ENCODE data around the gene HSD17B3. TPM values are rescaled to one million over a fixed set of nuclear protein-coding genes. Genes with fewer than 3 reads are reported as not detected.

The HSD17B3 gene
- polyA plus RNA-seq, 1 donor from 2014 or later: not detected

- Histone ChIP-seq H3K9me2 (ENCODE audit: insufficient read depth, low read length) (no peaks in the 10 kb centered on the region), H3K4me3 (ENCODE audit: low read length) (no peak overlapping the region), H2AFZ (ENCODE audit: low read depth, low read length) (no peak overlapping the region), H3K79me2 (replicated peaks; ENCODE audit: insufficient read depth, low read length) (no peaks in the 10 kb centered on the region), H3K9me3 (ENCODE audit: low read length) (no peaks in the 10 kb centered on the region), H3K27ac (ENCODE audit: low read length) (no peak overlapping the region), H4K20me1 (ENCODE audit: insufficient read depth) (no peaks in the 10 kb centered on the region), H3K4me2 (ENCODE audit: low read length) (no peak overlapping the region), H3K27me3 (ENCODE audit: insufficient read depth, low read depth, low read length) (peaks cover 6% of the 10 kb centered on the region), H3K36me3 (ENCODE audit: insufficient read depth, low read length) (no peaks in the 10 kb centered on the region), H3K9ac (ENCODE audit: low read length) (no peak overlapping the region), H3F3A (ENCODE audit: insufficient read depth, low read length, poor library complexity, severe bottlenecking) (no peaks in the 10 kb centered on the region)
- TF ChIP-seq RAD21 (conservative IDR thresholded peaks at IDR 0.05) (no peak), POLR2AphosphoS5 (IDR thresholded peaks at IDR 0.05) (no peak), REST (IDR thresholded peaks at IDR 0.05; ENCODE audit: borderline replicate concordance) (no peak), EZH2 (IDR thresholded peaks at IDR 0.05; ENCODE audit: borderline replicate concordance, insufficient read depth, low read length, poor library complexity, severe bottlenecking) (no peak), TAF1 (IDR thresholded peaks at IDR 0.05; ENCODE audit: low read depth) (no peak), CTCF (IDR thresholded peaks at IDR 0.05; ENCODE audit: poor library complexity, severe bottlenecking) (no peak), MXI1 (conservative IDR thresholded peaks at IDR 0.05; ENCODE audit: poor library complexity, severe bottlenecking) (no peak), SMC3 (conservative IDR thresholded peaks at IDR 0.05; ENCODE audit: poor library complexity) (no peak), EP300 (conservative IDR thresholded peaks at IDR 0.05; ENCODE audit: poor library complexity, severe bottlenecking) (no peak)
These were observed 82.1 kb downstream of the HSD17B3 start for GRCh38 chr9:96219900-96220257.

GRCh38 chr9:96219026-96219899, 82.7 kb downstream of the HSD17B3 start:
- Histone ChIP-seq H3K9ac (ENCODE audit: low read length) (no peak overlapping the region), H3K9me3 (ENCODE audit: low read length) (no peaks in the 10 kb centered on the region), H4K20me1 (ENCODE audit: insufficient read depth) (no peaks in the 10 kb centered on the region), H3K4me2 (ENCODE audit: low read length) (no peak overlapping the region), H3K9me2 (ENCODE audit: insufficient read depth, low read length) (no peaks in the 10 kb centered on the region), H2AFZ (ENCODE audit: low read depth, low read length) (no peak overlapping the region), H3K4me3 (ENCODE audit: low read length) (no peak overlapping the region), H3K27me3 (ENCODE audit: insufficient read depth, low read depth, low read length) (peaks cover 6% of the 10 kb centered on the region), H3K79me2 (replicated peaks; ENCODE audit: insufficient read depth, low read length) (no peaks in the 10 kb centered on the region), H3K36me3 (ENCODE audit: insufficient read depth, low read length) (no peaks in the 10 kb centered on the region), H3F3A (ENCODE audit: insufficient read depth, low read length, poor library complexity, severe bottlenecking) (no peaks in the 10 kb centered on the region), H3K27ac (ENCODE audit: low read length) (no peak overlapping the region)
- no peak for TF ChIP-seq POLR2AphosphoS5 (IDR thresholded peaks at IDR 0.05)
- no peak for TF ChIP-seq MXI1 (conservative IDR thresholded peaks at IDR 0.05; ENCODE audit: poor library complexity, severe bottlenecking)
- TF ChIP-seq EZH2 (IDR thresholded peaks at IDR 0.05; ENCODE audit: borderline replicate concordance, insufficient read depth, low read length, poor library complexity, severe bottlenecking): no peak
- TF ChIP-seq TAF1 (IDR thresholded peaks at IDR 0.05; ENCODE audit: low read depth): no peak
- no peak for TF ChIP-seq REST (IDR thresholded peaks at IDR 0.05; ENCODE audit: borderline replicate concordance)
- no peak for TF ChIP-seq SMC3 (conservative IDR thresholded peaks at IDR 0.05; ENCODE audit: poor library complexity)
- TF ChIP-seq RAD21 (conservative IDR thresholded peaks at IDR 0.05): no peak
- TF ChIP-seq CTCF (IDR thresholded peaks at IDR 0.05; ENCODE audit: poor library complexity, severe bottlenecking): no peak
